AML-193 (cell line): Measurements from ENCODE around the gene URAD.
"Not testable (repeated sequence)": the region's sequence is repeated elsewhere in the genome, so short reads cannot be mapped to it uniquely, and the experiment has no call there.

Experiments
- DNase-seq, 2 experiments: peaks; one replicate each; lab custom pipeline; 2025; lab: John Stamatoyannopoulos, UW

The URAD gene

DNA sequence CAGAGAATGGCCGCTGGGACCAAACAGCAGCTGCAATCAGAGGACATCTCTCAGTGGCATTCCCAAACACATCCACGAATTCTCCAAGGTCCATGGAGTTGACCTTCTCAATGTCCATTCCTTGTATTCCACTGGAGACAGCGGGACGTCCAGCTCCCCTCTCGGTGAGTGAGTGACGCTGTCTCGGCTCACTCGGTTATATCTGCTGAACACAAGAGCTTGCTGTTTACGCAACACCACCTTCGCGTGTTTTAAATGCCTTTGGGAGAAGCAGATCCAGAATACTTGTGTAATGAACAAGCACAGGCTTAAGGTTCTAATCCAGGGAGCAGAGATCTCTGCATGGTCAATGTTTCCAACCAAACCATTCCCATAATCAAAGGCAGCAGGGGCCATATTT is at the start of gene URAD:
URAD (minus strand) TSS at position 174 of the 400 bp plus-strand sequence; CDS start at position 118, 56 bp downstream.
- no peak for DNase-seq

- no peak for DNase-seq
These were observed 48.9 kb upstream of the URAD start for GRCh38 chr13:28037399-28037798.

DNA sequence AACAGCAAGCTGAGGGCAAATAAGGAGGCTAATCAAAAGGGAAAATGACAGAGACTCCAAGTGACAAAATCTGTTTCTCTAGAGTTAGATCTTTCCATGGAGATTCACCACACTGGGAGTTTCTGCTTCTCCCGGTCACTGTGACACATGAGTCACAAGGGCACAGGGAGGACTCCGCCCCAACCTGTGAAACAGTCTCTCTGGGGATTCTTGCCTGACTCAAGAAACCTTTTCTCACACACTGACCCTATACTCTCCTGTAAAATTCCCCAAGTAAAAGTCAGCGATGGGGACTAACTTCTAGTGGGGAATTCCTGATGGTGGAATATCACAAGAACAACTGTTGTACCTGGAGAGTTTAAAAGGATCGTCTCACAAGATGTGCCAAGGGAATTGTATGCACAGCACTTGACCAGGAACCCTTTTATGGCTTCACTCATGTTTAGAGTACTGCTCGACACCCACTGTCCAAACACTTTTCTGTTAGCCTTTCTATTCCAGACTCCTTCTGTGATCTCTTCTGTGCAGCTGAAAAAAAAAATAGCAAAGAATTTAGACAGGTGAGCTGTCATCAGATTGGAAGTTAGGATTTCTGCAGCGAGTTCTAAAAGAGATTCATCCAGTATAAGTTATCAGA is 46.8 kb upstream of the URAD start:
- no peak for DNase-seq

DNA sequence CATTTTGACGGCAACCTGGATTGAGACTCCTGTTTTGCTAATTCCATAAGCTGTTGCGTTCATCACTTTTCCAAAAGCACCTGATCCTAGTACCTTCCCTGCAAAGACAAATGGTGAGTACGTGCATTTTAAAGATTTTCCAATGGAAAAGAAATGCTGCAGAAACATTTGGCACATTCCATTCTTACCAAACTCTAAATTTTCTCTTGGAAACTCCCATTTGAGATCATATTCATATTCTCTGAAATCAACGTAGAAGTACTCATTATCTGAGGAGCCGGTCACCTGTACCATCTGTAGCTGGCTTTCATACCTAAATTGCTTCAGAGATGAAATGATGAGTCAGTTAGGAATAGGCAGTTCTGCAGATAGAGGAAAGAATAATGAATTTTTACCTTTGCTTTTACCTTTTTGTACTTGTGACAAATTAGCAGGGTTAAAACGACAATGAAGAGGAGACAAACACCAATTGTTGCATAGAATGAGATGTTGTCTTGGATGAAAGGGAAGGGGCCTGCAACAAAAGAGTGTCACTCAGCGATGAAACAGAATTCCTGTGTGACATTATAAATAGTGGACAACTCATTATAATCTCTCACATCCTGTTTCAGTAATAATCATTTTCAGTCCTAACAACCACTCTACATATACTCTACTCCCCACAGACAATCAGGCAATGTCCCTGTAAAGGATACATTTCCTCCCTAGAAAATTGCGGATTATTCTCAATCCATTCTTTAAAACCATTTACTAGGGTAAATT is 45.6 kb upstream of the URAD start:
- no peak for DNase-seq

DNA sequence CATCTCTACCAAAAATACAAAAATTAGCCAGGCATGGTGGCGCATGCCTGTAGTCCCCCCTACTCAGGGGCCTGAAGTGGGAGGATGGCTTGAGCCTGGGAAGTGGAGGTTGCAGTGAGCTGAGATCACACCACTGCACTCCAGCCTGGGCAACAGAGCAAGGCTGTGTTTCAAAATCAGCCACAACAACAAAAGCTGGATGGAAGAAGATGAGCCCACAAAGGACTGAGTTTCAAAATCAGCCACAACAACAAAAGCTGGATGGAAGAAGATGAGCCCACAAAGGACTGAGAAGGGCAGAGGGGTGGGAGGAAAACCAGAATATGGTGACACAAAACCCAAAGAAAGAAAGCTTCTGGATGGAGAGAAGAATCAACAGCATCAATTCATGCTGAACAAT is 43.9 kb upstream of the URAD start:
- peak; percentile 19 to 35 for DNase-seq

- DNase-seq: peak; percentile 31 to 58
These were observed 43.4 kb upstream of the URAD start for GRCh38 chr13:28031896-28032288.

- peak; percentile 48 to 62 for DNase-seq
These were observed 42.9 kb upstream of the URAD start for GRCh38 chr13:28031220-28031895.

DNA sequence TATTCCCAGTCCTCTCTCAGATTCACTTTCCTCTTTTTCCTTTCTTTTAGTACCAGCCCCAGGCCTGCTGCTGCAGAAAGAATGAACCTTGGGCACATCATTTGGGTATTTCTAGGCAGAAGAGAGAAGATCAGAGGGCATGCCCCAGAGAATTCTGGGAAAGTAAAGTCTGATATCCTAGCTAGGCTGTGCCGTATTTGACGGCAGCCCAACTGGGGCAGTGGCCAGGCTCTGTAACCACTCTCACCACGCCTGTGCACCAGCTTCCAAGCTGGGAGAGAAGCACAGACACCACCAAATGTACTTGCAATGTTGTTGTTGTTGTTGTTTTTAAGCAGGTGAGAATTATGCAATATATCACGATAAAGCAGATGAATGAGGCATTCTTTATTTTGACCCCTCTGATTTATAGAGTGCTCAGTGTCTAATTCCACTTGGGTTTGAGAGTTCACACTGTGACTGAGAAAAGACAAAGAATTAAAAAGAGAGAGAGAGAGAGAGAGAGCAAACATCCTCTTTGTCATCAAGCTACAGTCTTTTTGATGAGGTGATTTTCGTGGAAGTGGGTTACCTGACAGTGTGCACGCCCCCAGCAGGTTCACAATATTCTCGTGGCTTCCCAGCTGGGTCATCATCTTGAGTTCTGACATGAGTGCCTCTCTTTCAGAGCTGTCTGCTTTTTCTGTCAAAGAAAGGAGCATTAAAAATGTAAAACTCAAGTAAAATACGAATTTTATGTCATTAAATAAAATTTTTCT is 39.3 kb upstream of the URAD start:
- DNase-seq: no peak

DNA sequence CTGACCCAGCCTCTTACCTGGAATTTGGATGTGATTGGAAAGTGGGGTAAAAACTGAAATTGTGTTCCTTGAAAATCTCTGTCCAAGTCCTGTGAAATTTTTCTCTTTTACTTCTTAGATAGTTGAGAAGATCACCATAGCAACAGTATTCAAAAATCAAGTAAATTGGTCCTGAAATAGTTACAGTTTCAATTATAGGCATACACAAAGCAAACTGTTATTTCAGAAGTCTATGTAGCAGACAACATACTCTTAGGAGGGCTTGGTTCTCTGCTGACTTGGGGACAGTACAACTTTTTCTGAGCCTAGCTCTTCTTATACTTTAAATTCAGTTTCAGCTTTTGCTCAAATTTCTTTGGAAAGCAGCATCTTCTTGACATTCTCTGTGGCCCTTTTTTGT is 38.6 kb upstream of the URAD start:
- DNase-seq: no peak

- DNase-seq: no peak
These were observed 38.0 kb upstream of the URAD start for GRCh38 chr13:28026508-28026907.

DNA sequence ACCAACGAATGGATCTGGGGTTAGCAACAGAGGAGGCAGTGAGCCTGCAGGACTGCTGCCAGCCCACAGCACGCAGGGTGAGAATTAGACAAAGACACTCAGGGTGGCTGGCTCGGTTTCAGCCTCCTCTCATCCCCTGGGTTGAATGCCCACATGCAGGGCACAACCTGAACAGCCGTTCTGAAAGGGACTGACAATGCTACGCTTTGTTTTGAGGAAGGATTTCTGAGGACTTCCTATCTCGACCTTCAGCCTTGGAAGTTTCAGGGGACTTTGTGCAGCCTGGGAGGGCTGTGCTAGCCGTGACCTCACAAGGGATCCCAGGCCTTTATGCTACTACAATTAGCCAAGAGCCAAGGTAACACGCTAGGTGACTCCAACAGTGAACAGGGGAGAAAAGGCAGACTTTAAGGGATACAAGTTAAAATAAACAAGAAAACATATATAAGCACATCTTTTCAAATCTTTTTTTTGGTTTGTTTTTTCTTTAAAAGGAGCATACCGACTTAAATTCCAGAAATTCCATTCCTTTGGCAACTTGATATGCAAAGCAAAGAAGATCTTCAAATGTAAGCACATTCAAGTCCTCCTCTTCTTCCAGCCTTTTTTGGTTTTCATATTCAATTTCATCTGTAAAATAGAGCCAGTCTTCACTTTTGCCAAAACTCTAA is 34.5 kb upstream of the URAD start:
- DNase-seq: no peak

- no peak for DNase-seq
These were observed 25.8 kb upstream of the URAD start for GRCh38 chr13:28014301-28014700.

- no peak for DNase-seq
These were observed 25.0 kb upstream of the URAD start for GRCh38 chr13:28013482-28013881.

DNA sequence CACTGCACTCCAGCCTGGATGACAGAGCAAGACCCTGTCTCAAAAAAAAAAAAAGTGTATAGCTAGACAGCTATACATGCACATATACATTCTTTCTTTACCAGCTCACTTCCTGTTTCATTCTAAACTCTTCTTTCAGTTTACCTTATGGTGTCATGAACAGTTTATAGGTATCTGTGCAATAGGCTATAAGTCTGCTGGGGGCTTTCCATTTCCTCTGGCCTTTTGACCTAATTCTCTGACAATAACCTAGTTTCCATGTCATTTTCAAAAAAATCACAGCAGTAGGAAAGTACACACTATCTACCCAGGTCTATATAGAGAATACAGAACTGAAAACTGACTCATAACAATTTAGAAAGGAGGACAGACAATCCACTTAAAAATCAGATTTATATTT is 24.4 kb upstream of the URAD start:
- DNase-seq: no peak

DNA sequence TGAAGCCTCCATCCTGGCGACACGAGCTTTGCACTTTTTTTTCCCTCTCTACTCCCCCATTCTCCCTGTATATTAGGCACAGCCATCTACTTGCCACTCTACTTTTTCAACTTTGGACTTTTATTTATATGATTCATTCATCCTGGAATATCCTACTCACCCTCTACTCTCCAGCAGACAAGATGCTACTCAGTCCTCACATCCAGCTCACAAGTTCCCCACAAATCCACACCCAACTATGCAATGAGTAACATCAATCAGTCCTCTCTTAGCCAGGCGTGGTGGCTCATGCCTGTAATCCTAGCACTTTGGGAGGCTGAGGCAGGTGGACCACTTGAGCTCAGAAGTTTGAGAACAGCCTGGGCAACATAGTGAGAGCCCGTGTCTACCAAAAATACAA is 23.9 kb upstream of the URAD start:
- no peak for DNase-seq

- no peak for DNase-seq
These were observed 21.6 kb upstream of the URAD start for GRCh38 chr13:28010046-28010445.

GRCh38 chr13:28005016-28005415 is 16.5 kb upstream of the URAD start:
- not testable (repeated sequence) for DNase-seq

DNA sequence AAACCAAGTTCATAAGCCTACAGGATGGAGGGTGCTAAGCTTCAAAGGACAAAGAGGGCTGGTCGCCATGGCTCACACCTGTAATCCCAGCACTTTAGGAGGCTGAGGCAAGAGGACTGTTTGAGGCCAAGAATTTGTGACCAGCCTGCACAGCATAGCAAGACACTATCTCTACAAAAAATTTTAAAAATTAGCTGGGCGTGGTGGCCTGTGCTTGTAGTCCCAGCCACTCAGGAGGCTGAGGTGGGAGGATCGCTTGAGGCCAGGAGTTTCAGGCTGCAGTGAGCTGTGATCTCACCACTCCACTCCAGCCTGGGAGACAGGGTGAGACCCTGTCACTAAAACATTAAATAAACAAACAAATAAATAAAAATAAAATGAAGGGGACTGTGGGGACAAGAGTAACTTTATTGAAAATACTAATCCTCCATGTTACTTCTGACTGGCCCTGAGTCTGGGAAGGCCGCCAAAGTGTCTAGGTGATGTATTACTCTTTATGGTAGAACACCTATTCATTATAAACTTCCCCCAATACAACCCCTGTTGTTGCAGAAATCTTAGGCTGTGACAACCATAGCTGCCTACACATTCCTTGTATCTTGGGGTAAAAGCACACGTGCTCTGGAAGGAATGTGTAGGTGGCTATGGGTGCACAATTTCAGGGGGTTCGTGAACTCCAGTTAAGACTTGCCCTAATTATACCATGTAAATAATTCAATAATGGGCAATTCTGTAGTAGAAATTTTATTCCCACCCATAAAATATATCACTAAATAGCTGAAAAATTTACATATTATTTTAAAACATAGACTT is 14.6 kb upstream of the URAD start:
- DNase-seq: no peak

GRCh38 chr13:28001837-28002473 is 13.5 kb upstream of the URAD start:
- DNase-seq: no peak

- DNase-seq: no peak
These were observed 12.6 kb upstream of the URAD start for GRCh38 chr13:28001049-28001448.

DNA sequence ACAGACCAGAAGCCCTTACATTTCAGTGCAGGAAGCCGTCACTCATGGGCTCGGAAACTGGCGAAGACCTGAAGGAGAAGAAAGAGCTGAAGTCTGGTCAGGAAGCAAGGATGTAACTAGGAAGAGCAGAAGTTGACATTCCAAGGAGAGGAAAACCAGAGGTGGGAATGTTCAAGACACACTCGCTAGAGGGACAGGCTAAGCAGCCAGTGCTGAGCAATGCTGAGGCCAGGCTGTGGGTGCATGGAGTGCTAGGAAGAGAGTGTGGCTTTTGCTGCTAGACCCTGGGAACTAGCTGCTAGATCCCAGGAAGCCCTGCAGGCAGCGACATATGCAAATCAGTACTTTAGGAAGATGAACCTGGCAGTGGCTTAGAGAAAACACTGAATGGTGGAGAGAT is 12.1 kb upstream of the URAD start:
- no peak for DNase-seq
